Measurements from ENCODE around the gene ANKRD65.
"Not testable (repeated sequence)": the region's sequence is repeated elsewhere in the genome, so short reads cannot be mapped to it uniquely, and the experiment has no call there.

- TF ChIP-seq, protein P1, sequence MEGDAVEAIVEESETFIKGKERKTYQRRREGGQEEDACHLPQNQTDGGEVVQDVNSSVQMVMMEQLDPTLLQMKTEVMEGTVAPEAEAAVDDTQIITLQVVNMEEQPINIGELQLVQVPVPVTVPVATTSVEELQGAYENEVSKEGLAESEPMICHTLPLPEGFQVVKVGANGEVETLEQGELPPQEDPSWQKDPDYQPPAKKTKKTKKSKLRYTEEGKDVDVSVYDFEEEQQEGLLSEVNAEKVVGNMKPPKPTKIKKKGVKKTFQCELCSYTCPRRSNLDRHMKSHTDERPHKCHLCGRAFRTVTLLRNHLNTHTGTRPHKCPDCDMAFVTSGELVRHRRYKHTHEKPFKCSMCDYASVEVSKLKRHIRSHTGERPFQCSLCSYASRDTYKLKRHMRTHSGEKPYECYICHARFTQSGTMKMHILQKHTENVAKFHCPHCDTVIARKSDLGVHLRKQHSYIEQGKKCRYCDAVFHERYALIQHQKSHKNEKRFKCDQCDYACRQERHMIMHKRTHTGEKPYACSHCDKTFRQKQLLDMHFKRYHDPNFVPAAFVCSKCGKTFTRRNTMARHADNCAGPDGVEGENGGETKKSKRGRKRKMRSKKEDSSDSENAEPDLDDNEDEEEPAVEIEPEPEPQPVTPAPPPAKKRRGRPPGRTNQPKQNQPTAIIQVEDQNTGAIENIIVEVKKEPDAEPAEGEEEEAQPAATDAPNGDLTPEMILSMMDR (IDR thresholded peaks at IDR 0.05; ENCODE audit: insufficient read depth, low read depth, low read length): not testable (repeated sequence)
- TF ChIP-seq EZH2 (IDR thresholded peaks at IDR 0.05; ENCODE audit: insufficient read depth, low read length): not testable (repeated sequence)
Measured at GRCh38 chr1:1417396-1417795, 3.7 kb downstream of the ANKRD65 start.

Data from astrocyte (in vitro differentiated cells and primary cell).